Adrenal gland (tissue), 5 donors: ENCODE data around the gene ASB8.

Source experiments
- POLR2A ChIP-seq, 2 donors: fragments of 450-650 bp; IDR thresholded peaks; one replicate each; pipeline ENCODE4 v1.6.1; 2017; ENCODE audit warnings: antibody characterized with exemption in 2 of 2, mild to moderate bottlenecking in 2 of 2, moderate library complexity in 1 of 2
- TF ChIP-seq, protein P1 (sequence below), 6 experiments: fragments of 450-650 bp in 4 of 6; fragments of 200-600 bp in 2 of 6; sonication (generic) in 1 of 6; IDR thresholded peaks; 1 replicate in 5 of 6; 2 replicates in 1 of 6; pipeline versions ENCODE4 v1.5.1 to v1.8.0; 2016 to 2021; ENCODE audit warnings: antibody characterized with exemption in 6 of 6, mild to moderate bottlenecking in 2 of 6, moderate library complexity in 1 of 6
- donor health status: DM: no; HTN: no; CAD: no.

GRCh38 chr12:48198985-48199384 lies 41.7 kb upstream of the ASB8 start:
- TF ChIP-seq, protein P1, sequence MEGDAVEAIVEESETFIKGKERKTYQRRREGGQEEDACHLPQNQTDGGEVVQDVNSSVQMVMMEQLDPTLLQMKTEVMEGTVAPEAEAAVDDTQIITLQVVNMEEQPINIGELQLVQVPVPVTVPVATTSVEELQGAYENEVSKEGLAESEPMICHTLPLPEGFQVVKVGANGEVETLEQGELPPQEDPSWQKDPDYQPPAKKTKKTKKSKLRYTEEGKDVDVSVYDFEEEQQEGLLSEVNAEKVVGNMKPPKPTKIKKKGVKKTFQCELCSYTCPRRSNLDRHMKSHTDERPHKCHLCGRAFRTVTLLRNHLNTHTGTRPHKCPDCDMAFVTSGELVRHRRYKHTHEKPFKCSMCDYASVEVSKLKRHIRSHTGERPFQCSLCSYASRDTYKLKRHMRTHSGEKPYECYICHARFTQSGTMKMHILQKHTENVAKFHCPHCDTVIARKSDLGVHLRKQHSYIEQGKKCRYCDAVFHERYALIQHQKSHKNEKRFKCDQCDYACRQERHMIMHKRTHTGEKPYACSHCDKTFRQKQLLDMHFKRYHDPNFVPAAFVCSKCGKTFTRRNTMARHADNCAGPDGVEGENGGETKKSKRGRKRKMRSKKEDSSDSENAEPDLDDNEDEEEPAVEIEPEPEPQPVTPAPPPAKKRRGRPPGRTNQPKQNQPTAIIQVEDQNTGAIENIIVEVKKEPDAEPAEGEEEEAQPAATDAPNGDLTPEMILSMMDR (IDR thresholded peaks at IDR 0.05), result no peak
- no peak for TF ChIP-seq POLR2A (IDR thresholded peaks at IDR 0.05)
